Right kidney (tissue), 9 donors: Measurements from ENCODE around the gene PXT1.
A peak's percentile ranks its signal among the peaks of the same experiment; 100 is the strongest.
"Not testable (repeated sequence)": the region's sequence is repeated elsewhere in the genome, so short reads cannot be mapped to it uniquely, and the experiment has no call there.

ENCODE experiments used
- DNase-seq: peaks from one replicate; pipeline ENCODE4 v3.0.0-alpha.2; 2016
- long read RNA-seq, 8 donors: transcript quantifications; one replicate each; lab custom pipeline, GENCODE V29; 2026

The PXT1 gene, protein sequence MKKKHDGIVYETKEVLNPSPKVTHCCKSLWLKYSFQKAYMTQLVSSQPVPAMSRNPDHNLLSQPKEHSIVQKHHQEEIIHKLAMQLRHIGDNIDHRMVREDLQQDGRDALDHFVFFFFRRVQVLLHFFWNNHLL
- long read RNA-seq, donor 1: 0 reads
- long read RNA-seq, donor 2: 0 reads
- long read RNA-seq, donor 3: 0 reads
- long read RNA-seq, donor 4: 0 reads
- long read RNA-seq, donor 5: 0 reads
- long read RNA-seq, donor 6: 0 reads
- long read RNA-seq, donor 7: 0 reads
- long read RNA-seq, donor 8, partial matches to known transcripts: 0 of 7 reads
- long read RNA-seq, donor 8, other reads (novel, unspliced or antisense): 7 of 7 reads

DNA sequence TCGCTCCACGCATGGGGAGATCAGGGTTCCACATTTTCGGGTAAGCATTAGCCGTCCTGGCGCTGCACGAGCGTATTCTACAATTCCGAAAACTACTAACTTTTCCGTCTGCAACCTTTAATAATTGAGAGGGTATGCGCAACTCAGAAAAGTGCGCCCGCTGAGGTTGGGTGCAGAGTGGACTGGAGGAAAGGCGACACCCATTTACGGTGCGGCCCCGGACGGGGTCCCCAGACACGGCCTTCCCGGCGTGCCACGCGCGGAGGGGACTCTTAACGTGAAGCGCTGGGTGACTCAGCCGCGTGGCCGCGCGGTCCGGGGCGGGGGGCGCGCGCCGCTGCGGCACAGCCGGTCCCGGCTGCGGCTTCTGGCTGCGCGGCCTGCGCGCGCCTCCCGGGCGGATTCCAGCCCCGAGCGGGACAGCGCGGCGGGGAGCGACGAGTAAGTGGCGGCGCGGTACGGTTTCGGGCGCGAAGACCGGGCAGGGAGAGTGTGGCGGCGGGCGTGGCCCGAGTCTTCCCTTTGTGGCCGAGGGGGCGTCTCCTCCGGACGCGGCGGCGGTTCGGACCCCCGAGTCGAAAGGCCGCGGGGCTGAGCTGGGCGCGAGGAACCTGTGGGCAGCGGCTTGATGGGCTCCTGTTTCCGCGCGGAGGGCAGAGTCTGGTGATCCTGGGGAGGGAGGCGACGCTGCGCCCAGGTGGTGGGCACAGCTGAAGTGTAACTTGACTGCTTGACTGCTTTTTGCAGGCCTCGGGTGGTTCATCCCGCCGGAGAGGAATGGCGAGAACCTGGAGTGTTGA lies at the start of gene PXT1, which contains the start of gene KCTD20:
Gene PXT1, minus strand, starts transcription at position 184 of the 800 bp plus-strand sequence. CDS start 16,772 bp downstream, outside the sequence.
Gene KCTD20, plus strand, starts transcription at position 330 of the 800 bp plus-strand sequence. CDS start 27,098 bp downstream, outside the sequence.
- DNase-seq: peak; percentile 94

DNA sequence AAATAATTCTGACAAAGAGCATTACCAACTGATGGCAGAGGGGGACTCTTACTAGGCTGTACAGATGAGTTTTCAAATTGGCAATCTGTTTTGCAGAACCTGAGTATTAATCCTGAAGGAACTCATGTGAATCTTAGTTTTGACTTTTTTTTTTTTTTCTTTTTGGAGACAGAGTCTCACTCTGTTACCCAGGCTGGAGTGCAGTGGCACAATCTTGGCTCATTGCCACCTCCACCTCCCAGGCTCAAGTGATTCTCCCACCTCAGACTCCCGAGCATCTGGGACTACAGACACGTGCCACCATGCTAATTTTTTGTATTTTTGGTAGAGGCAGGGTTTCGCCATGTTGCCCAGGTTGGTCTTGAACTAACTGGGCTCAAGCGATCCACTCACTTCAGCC lies 49.4 kb upstream of the PXT1 start:
- DNase-seq: no peak

DNA sequence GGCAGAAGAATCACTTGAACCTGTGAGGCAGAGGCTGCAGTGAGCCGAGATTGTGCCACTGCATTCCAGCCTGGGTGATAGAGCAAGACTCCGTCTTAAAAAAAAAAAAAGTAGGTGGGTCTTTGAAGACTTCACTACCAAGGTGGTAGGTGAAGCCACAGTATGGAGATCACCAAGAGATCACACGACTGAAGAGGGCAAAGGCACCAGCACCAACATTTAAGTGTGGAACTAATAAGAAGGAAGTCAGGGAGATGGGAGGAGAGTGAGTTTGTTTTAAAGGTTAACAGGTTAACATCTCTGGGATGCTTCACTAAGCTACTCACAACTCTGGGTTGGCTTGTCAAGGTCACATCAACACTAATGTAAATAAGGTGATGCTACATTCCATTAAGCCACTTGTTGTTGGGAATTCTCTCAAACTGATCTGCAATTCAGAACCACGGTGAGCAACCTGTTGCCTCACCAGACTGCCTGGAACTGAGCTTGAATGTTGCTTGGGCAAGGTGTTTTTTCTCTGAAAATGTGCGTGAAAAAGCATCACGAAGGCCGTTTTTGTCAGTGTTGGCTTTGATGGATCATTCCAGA lies 48.8 kb upstream of the PXT1 start:
- no peak for DNase-seq

DNA sequence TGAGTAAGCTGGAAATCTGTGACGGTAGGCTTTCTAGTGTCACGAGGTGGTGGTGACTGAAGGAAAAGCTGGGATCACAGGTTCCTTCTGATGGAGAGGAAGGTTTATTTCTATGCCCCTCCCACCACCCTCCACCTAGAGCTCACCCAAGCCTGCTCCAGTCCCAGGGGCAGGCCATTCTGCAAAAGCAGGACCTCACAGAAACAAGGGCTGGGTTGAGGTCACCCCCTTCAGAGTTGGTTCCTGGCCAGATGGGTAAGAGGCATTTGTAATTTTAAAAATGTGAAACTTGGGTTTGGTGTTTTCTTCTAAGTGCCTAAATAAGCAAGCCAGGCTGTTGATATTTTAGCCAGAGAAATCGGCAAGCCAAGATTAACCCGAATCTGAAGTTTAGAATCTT lies 46.8 kb upstream of the PXT1 start:
- DNase-seq: no peak

DNA sequence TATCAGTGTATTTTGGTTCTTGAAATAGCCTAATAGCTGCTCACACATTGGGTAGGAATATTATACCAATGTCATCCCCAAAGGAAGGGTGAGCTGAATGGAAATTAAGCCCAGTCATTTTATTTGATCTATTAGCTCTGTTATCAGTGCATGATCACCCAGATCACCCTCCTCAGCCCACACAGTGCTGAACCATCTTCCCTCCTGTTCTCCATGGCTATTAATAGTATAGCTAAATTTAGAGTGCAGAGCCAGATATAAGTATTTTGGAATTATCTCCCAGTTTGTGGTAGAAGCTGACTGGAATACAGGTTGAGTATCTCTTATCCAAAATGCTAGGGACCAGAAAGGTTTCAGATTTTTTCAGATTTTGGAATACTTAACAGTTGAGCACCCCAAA lies 45.6 kb upstream of the PXT1 start:
- DNase-seq: no peak

DNA sequence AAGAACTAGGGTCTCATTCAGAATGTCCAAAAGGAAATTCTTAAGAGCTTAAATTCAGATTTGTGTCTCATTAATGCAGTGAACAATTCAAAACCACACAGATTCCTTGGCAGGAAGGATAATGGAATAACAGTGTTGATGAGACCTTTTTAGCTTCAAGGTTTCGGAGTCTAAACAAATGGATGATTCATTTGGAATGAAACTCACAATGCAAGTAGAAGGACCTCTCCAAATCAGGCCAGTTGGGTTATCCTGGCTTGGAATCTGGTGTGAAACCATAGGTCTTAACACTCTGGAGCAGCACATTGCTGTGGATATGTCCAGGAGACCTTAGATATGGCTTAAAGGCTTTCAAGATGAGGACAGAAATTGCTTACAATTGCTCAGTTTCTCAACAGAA lies 45.0 kb upstream of the PXT1 start:
- no peak for DNase-seq

DNA sequence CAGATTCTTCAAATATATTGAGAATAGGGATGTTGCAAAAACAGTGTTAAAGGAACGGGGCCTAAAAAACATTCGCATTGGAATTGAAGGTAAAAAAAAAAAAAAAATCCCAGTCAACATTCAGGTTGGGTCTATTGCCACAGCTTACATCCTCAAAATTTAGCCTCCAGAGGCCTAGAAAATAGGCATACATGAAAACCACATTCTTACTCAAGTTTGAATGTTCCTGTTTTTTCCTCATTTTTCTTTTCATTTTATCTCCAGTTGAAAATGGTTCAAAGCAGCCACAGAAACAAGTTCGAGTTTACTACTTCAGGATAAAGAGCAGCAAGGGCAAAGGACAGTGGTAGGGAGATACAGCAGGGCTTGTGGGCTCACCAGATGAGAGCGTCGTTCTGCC lies 42.1 kb upstream of the PXT1 start:
- no peak for DNase-seq

DNA sequence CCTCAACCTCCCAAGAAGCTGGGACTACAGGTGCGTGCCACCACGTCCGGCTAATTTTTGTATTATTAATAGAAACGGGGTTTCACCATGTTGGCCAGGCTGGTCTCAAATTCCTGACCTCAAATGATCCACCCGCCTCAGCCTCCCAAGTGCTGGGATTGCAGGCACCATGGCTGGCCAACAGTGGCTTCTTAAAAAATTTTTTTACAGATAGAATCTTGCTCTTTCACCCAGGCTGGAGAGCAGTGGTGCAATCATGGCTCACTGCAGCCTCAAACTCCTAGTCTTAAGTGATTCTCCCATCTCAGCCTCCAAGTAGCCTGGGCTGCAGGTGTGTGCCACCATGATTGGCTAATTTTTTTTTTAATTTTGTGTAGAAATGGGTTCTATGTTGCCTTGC lies 40.7 kb upstream of the PXT1 start:
- not testable (repeated sequence) for DNase-seq

DNA sequence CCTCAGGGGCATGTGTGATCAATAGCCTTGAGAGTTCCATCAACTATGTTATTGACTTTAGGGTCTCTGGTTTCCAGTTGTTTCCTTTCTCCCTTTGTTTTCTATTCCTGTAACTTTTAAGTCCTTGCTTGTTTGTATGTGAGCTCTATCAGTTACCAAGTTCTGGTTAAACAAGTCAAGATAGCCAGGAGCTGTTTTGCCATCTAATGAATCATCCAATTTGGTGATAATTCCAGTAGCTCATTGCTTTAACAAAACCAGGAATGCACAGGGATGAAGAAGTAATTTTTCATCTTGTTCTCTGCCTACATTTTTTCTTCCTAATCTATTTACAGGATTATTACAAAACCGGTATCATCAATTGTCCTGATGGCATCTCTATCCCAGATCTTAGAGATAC lies 36.6 kb upstream of the PXT1 start:
- no peak for DNase-seq

DNA sequence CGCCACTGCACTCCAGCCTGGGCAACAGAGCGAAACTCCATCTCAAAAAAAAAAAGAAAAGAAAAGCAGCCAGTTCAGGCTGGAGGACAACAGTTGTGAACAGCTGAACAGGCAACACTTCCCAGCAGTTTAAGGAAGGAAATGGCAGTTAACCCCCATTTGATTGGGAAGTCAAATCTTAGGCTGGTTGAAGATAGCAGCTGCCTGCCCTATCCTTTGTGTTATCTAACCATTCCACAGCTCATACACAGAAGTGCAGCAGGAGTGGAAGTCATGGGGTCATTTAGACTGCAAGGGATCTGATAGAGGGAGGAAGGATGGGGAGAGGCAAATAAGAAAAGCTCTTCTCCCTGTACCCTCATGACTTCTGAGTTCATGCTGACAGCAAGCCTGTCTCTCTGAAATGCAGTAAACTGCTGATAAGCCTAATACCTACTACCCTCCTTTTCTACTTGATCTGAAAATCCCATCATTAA lies 35.4 kb upstream of the PXT1 start:
- no peak for DNase-seq

DNA sequence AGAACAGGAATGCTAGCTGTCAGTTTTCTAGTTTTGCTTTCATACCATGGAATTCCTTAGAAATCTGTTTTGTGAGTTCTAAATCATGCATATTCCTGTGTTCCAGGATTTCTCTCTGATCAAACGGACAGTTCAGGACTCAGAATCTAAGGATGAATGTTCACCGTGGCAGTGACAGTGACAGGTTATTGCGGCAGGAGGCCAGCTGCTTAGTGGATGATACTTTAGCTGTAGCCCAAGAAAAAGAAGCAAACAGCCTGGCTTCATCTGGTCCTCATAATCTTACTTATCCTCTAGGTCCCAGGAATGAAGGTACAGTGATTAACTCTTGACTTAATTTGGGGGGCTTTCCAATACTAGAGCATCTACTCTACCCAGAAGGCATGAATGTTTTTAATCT lies 27.3 kb upstream of the PXT1 start:
- no peak for DNase-seq

DNA sequence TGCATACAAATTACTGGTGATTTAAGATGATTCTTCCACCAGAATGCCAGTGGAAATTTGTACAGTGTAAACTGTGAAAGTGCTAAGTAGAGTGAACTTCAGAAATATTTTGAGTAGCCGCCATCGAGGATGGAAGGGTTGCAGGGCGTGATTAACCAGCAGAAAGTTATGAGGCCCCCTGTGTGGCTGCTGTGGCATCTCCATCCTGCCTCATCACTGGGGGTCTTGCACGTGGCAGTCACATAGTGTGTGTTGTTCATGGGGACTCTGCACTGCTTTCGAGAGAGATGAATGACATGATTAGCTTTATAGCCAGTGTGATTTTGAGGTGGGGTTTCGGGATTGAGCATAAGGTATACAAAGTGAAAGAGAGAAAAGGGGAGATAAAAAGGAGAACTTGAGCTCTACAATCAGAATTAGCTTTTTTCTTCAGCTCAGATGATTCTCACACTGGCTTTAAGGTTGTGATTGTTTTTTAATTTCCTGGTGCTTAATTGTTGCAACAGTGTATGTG lies 26.6 kb upstream of the PXT1 start:
- DNase-seq: no peak

DNA sequence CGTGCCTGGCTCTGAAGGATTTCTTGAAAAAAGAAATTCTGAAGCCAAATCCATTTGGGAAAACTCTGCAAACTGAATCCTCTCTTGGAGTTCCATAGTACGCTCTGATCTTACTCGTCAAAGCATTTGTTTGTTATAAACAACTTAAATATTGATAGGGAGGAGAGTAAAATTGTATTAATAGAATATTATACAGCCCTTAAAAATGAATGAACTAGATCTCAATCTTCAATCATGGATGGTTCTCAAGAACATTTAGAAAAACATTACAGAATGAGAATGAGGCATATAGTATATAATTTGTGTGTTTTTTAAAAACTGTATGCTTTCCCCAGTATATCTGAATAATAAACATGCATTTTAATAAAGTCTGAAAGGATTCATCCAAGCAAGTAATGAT lies 25.0 kb upstream of the PXT1 start:
- no peak for DNase-seq

DNA sequence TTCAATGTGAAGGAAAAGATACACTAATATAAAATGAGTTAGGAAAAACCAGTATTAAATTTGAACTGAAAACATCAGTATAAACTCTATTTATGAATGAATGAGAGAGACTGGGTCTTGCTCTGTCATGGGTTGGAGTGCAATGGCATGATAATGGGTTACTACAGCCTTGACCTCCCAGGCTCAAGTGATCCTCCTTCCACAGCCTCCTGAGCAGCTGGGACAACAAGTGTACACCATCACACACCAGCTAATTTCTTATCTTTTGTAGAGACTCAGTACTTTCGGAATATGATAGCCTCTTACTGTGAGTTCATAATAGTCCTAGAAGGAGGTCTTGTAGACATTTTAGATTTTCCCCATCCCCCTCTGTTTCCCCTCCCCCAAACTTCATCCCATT lies 21.6 kb upstream of the PXT1 start:
- DNase-seq: no peak

DNA sequence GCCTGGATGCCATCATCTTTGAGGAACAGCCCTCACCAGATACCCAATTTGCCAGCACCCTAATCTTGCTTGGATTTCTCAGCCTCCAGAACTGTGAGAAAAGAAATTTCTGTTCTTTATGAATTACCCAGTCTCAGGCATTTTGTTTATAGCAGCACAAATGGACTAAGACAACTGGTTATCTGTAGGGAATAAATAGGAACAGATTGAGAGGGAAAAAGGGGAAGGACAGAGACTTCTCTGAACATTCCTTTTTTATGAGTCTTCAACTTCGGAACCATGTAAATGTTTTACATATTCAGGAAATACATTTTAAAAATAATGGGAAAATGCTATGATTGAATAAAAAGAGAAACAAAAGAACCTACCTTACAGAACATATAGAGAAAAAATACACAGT lies 21.0 kb upstream of the PXT1 start:
- DNase-seq: no peak

DNA sequence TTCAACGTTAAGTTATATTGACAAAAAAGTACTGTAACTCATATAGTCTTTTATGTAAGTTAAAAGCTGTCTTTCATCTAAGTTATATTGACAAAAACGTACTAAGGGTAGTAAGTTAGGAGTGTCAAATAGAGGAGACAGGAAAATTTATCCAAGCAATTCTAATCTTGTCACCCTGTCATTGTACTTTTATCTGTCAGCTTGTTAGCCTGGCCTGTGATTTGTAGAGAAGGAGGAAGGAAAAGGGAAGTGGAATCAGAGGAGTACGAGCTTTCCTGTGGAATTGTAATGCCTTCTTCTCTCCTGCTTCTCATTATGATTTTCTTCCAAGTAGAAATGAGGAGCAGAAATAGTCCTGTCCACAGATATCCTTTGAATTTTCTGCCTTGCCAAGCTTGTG lies 19.0 kb upstream of the PXT1 start:
- no peak for DNase-seq

DNA sequence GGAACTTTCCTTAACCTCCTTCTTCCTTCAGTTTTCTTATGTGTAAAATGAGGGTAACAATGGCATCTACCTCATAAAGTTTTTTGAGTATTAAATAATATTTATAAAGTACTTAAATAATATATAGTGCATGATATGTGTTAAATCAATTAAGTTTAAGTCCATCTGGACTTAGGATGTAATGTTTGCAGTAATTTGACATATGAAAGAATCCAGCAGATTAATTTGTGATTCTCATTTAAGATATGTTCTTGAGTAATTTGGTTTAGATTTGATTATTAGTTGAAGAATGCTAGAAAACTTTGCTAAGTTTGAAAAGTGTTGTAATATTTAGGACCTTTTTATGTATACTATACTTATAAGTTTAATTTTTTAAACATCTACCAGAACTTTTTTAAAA lies 18.3 kb upstream of the PXT1 start:
- no peak for DNase-seq

DNA sequence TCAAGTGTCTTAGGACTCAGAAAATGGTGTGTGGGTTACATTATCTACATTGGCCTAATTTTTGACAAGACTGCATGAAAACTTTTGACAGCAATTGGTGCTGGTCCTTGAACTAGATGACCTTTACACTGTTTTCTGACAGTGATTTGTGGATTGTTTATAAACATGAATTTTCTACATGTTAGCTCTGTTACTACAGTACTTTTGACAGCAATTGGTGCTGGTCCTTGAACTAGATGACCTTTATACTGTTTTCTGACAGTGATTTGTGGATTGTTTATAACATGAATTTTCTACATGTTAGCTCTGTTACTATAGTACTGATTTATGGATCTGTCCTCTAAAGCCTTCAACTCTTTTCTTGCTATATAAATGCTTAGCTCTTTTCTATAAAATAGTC lies 16.8 kb upstream of the PXT1 start:
- no peak for DNase-seq

DNA sequence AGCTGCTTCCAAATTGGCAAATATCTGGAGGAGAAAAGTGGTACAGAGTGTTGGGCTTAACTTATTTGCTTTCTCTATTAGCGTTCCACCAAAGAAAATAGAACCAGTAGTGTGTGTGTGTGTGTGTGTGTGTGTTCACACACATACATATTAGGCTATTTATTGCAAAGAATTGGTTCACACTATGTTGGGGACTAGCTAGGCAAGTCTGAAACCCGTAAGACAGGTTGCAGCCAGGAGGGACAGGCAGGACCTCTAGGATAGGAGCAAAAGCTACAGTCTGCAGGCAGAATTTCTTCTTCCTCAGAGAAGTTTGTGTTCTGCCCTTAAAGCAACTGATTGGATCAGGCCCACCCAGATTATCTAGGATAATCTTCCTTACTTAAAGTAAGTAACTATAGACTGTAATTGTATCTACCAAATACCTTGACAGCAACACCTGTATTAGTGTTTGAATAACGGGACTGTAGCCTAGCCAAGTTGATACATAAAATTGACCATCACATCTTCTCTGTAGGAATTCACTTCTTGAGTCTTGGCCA lies 12.9 kb upstream of the PXT1 start:
- no peak for DNase-seq

DNA sequence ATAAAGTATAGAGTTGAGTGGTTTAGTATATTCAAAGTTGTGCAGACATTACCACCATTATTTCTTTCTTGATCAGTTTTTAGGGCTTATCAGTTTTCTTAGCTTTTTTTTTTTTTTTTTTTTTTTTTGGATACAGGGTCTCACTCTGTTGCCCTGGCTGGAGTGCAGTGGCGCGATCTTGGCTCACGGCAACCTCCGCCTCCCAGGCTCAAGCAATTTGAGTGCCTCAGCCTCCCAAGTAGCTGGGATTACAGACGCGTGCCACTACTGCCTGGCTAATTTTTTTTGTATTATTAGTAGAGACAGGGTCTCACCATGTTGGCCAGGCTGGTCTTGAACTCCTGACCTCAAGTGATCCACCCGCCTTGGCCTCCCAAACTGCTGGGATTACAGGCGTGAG lies 10.2 kb upstream of the PXT1 start:
- DNase-seq: not testable (repeated sequence)

DNA sequence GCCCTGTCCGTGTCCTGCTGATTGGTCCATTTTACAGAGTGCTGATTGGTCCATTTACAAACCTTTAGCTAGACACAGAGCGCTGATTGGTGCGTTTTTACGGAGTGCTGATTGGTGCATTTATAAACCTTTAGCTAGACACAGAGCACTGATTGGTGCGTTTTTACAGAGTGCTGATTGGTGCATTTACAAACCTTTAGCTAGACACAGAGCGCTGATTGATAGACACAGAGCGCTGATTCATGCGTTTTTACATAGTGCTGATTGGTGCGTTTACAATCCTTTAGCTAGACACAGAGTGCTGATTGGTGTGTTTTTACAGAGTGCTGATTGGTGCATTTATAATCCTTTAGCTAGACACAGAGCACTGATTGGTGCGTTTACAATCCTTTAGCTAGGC lies 6.5 kb upstream of the PXT1 start:
- DNase-seq: not testable (repeated sequence)

DNA sequence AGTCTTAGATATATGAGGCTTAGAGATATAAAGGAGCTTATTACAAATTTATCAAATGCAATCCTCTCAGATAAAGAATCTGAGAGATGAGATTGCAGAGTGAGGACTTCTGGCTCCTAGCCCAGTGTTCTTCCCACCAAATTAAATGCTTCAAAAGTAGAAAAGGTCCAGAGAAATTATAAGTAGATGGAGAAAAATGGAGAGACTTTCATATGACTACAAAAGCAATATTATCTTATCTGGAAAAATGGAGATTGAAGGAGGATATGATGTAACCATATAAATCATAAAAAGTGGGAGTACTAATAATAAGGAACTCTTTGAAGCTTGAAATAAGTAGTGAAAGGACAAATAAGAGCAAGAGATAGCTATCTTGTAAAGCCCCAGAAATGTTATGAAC lies 3.0 kb upstream of the PXT1 start:
- DNase-seq: no peak

DNA sequence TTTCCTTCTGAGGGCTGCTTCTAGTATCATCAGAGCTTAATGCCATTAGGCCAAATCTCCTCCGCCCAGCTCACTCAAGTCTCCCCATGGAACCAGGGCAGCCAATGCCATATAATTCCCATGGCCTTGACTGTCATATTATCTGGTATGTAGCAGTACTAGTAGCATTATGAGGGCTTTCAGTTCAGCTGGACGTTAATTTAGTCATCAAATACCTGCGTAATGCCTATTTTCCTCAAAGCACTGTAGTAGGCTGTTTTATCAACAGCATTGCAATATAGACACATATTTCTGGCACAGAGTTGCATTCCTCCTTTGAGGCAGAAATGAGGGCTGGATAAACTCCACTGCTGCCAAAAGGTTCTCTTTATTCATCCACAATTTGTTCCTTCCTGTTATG lies 1.8 kb upstream of the PXT1 start:
- DNase-seq: no peak
